ENCODE results near the gene DPF3. TPM values are rescaled to one million over a fixed set of nuclear protein-coding genes. Genes with fewer than 3 reads are reported as not detected.
"Not testable (repeated sequence)": the region's sequence is repeated elsewhere in the genome, so short reads cannot be mapped to it uniquely, and the experiment has no call there.

DPF3 gene
- total RNA-seq, 1 donor from 2014 or later: 36.5 TPM

DNA sequence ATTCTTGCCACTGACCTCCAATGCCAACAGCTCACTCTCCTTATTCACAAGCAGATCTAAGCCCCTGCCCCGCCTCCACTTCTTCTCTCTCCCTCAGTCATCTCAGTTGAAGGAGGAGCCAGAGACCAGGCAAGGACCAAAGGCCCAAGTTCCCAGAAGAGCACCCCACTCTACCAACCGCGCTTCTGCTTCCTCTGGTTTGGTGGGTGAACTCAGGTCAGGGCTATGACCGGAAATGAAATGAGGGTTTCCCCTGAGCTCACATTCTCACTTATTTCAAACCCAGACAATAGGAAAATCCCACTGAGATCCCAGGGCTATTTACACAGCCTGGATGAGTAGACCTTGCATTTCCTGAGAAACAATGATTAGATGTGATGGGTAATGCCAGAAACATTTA lies 9.9 kb downstream of the DPF3 start:
- intact Hi-C loops (cut with DNase I): no loop called here
- no peak for DNase-seq (ENCODE audit: low spot score)

DNA sequence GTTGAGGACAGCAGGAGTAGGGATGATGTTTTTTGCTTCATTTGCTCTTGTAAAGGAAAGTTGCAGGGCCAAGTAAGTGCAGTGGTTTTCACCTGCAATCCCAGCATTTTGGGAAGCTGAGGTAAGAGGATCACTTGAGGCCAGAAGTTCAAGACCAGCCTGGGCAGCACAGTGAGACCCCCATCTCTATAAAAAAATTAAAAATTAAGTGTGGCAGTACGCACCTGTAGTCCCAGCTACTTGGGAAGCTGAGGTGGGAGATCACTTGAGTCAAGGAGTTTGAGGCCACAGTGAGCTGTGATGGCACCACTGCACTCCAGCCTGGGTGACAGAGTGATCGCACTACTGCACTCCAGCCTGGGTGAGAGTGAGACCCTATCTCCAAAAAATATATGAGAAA lies 10.8 kb downstream of the DPF3 start:
- DNase-seq (ENCODE audit: low spot score): no peak
- intact Hi-C loops (cut with DNase I): no loop called here

DNA sequence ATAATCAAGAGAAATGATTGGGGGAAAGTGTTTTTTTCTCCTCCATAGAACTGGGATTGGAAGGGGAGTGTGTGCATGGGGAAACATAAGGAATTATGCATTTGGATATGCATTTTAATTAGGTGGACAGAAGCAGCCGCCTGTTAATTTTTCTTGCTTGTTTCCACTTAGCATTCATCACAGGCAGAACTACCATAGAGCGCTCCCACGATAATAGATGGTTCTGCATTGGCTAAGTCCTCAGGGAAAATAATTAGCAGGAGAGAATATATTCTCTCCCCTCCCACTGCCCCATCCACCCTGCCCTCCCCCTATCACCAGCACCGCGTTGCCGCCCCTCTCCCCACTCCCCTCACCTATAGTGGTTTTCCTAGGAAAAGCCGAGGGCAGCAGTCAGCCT lies 11.4 kb downstream of the DPF3 start:
- DNase-seq (ENCODE audit: low spot score): no peak
- intact Hi-C loops (cut with DNase I): no loop called here

DNA sequence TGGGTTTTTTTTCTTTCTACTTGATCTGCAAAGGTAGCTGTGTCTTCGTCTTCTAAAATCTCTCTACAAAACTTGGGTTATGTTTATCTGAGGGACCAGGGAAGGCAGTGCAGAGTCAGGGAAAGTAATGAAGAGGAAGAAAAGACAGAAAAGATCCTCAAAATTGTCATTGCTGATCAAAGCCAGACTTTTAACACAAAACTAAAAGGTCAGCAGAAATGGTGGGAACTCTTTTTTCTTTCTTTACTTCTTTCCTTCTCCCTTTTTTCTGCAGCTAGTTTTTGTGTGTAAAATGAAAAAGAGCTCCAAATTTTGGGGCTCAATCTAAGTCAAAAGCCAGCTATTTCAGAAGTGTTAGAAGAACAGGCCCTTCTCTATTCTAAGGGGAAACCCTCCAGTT lies 11.9 kb downstream of the DPF3 start:
- DNase-seq (ENCODE audit: low spot score): no peak
- intact Hi-C loops (cut with DNase I): no loop called here

DNA sequence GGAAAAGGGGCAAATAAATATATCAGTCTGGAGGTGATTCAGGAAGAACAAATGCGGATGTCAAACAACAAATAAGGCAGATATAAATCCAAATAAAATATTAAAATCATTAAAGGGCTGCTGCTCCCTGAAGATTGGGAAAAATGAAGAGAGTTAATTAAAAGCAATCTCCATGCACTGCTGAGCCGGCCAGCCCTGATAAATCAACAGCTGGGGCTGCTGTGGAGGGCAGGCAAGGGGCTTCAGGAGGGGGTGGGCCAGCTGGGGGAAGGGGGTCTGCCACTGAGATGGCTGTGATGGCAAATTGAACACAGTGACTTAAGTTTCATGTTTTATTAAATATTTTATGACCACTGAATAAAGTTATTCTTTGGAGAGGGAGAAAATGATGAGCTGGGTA lies 12.4 kb downstream of the DPF3 start:
- intact Hi-C loops (cut with DNase I): no loop called here
- DNase-seq (ENCODE audit: low spot score): no peak

DNA sequence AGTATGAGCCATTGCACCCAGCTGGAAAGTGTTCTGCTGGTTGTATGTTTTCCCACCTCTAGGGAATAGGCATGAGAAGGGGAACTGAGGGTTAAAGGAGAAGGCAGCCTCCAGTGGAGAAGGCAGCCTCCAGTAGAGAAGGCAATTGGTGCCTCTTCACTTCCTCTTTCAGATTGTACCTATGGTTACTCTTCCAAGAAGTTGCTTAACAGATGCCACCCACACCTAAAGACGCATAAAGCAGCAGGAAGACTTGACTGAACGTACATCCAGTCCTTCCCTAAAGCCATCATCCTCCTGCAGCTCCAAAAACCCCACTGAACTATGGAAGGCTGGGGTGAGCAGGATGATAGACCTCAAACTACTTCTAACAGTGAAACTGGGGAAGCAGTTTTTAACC lies 13.1 kb downstream of the DPF3 start:
- no peak for DNase-seq (ENCODE audit: low spot score)
- intact Hi-C loops (cut with DNase I): no loop called here

DNA sequence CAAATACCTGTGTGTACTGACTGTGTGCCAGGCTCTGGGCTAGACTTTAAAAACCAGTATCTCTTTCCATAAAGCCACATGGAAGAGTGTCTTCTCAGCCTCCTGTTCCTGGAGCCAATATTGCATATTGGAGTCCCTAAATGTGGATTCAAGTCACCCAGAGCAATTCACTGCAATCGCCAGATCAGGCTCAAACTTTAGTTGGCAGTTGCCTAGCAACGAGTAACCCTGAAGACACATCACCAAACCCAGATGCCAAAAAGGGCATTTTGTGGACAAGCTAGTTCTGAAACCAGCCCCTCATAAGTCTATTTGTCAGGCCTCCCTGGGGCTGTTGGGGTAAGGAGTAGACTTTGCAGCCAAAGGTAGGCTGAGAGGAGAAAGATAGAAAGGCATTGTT lies 13.7 kb downstream of the DPF3 start:
- no peak for DNase-seq (ENCODE audit: low spot score)
- intact Hi-C loops (cut with DNase I): no loop called here

DNA sequence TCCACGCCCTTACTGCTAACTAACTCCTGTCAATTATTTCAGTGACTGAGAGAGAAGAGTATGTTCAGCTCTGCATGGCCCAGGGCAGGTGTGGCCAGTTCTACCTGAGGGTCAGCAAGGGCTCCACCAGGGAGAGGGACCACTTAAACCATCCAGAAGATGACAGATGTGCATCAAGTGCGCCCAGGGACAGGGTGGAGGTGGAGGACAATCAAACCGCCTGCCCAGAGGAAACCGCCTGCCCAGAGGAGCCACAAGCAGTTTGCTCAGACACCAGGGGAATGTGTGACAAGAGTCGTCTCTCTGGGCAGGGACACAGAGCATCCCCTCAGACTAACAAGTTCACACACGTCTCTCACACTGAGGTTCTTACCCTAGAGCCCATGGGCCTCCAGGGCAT lies 14.5 kb downstream of the DPF3 start:
- no peak for DNase-seq (ENCODE audit: low spot score)
- intact Hi-C loops (cut with DNase I): no loop called here

DNA sequence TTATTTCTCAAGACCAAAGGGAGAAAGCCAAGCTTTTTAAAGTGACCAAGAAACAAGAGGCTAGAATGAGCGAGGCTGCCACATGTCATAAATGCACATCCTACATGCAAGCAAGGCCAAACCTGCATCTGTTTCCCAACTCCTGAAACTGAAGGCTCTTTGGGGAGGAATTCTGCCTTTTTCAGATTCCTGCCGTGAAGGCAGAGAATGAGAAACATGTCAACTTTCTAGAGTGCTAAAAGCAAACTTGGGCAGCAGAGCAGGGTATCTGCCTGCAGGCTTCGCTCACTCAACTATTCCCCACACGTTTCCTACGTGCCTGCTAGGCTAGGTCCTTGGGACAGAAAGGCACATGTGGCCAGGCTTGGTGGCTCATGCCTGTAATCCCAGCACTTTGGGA lies 15.2 kb downstream of the DPF3 start:
- DNase-seq (ENCODE audit: low spot score): no peak
- intact Hi-C loops (cut with DNase I): no loop called here

DNA sequence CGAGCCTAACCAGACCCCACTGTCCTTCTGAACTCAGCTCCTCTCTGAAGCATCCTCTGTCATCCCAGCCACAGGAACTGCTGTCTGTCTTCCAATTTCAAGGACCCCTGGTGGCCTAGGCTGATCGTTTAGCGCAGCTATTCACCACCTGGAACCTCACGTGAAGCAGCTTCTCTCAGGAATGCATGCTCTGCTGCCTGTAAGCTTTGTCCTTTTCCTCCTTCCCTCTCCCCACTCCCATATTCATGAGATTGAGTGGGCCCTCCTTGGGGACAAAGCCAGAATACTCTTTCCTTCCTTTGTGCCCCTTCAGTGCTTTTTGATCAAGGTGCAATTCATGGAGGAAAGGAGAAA lies 17.2 kb downstream of the DPF3 start:
- DNase-seq (ENCODE audit: low spot score): no peak
- intact Hi-C loops (cut with DNase I): no loop called here

DNA sequence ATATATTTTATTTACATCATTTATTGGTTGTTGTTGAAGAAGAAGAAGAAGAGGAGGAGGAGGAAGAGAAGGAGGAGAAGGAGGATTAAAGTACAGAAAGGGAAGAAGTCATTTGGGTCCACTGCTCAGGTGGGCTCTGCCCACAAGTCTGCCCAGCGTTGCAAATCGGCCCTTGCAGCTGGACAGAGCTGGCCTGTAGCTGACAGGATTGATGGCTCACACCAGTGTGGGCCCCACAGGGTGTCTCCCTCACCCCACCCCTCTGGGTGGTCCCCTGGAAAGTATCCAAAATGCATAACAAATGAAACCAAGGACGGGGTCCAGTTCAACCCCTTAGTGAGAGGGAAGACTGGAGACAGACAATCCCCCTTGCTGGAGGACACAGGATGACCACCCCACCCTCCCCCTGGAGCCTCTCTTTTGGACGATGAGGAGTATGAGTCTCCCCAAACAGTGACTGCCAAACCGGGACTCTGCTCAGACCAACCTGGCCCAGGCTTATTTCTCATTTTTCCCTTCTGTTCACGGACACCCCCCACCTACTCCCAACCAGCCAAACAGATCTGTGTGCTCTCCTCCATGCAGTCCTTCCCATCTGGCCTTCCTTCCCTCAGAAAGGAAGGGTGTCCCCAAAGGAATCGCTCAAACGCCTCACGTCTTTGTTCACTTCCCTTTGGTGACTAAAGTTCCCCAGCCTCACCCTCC lies 17.7 kb downstream of the DPF3 start:
- intact Hi-C loops (cut with DNase I): no loop called here
- peak; percentile 26 for DNase-seq (ENCODE audit: low spot score)

DNA sequence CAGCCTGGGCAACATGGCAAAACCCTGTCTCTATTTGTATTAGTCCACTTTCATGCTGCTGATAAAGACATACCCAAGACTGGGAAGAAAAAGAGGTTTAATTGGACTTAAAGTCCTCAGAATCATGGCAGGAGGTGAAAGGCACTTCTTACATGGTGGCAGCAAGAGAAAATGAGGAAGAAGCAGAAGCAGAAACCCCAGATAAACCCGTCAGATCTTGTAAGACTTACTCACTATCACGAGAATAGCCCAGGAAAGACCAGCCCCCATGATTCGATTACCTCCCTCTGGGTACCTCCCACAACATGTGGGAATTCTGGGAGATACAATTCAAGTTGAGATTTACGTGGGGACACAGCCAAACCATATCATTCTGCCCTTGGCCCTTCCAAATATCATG lies 23.0 kb downstream of the DPF3 start:
- intact Hi-C loops (cut with DNase I); DNase-seq (ENCODE audit: low spot score): not testable (repeated sequence)

DNA sequence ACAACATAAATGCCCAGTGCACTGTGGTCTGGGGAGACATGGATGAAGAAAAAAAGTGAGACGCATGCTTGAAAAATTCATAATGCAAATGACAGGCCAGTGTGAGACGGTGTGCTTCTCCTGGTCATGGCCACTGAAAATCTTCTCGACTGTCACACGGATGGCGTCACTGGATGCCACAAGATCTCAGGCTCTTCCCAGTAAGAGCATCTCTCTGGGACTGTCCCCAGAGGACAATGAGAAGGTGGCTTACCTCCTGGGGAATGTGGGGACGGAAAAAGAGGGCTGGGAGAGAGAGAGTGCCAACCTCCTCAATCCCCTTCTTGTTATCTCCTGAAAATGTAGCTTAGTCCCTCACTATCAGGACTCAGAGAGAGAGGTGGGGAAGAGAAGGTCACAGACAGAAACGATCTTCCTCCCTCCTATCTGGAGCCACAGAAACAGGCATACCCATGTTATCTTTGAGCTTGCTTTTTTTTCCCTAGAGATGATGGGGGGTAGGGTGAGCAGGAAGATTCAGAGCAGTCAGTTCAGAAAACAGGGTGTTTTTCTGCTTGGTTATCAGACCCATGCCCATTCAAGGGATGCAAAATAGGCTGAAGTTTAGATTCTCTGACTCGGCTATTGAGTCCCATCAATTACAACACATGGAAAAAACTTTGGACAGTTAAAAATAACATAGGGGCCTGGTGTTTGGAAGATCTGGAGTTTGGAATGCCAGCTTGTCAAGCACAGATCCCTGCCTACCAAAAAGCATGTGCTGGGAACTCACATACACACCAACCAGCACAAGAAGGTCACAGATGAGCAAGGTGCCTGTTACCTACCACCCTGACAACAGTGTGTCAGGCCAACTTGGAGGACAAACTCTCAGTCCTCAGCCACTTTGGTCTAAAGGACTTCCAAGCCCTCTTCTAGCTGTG lies 24.2 kb downstream of the DPF3 start:
- intact Hi-C loops (cut with DNase I): loop anchor here (5.0 kb wide), 1 partner anchor 42 kb away; no protein-coding TSS in a partner anchor
- DNase-seq (ENCODE audit: low spot score): no peak

DNA sequence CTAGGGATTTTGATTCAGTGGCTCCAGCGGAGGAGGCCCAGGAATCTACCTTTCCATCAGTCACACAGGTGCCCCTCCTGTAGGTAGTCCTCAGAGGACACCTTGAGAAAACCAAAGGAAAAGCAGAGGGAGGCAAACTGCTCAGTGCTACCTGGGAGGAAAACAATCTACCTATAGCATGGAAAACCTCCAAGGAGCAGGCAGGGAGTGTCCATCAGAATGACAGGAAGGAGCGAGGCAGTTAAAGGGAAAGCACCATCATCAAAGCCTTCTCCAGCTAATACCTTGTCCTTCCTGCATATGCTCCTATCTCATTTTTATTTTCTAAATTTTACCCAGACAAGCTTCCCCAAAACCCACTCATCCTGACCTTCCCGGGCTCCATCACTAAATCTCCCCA lies 25.4 kb downstream of the DPF3 start:
- intact Hi-C loops (cut with DNase I): loop anchor here (5.0 kb wide), 1 partner anchor 41 kb away; no protein-coding TSS in a partner anchor
- no peak for DNase-seq (ENCODE audit: low spot score)

DNA sequence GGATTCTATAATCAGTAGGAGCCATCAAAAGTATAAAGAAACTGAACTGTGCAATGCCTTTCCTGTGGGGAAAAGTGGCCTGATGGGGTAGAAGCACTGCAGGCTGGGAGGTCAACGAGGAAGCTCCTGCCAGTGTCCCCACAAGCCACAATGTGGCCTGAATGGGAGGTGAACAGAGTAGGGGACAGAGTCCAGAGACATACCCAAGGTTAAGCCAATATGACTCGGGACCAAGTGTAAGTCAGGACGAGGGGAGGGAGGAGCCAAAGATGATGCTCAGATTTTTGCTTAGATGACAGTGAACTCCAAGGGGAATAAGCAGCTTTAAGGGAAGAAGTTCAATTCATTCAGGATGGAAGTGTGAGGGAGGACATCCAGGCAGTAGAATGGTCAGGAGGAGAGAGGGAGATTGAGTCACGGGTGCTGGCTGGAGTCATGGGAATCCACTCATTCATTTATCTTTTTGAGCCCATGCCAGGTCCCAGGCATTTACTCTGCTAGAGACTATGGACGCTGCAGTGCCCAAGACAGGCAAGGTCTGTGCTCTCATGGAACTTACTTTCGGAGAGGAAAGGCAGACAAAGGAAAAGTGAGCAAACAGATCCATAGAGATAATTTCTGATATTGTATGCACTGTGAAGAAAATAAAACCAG lies 29.1 kb downstream of the DPF3 start:
- intact Hi-C loops (cut with DNase I): loop anchor here (5.0 kb wide), 1 partner anchor 38 kb away; no protein-coding TSS in a partner anchor
- DNase-seq (ENCODE audit: low spot score): no peak

DNA sequence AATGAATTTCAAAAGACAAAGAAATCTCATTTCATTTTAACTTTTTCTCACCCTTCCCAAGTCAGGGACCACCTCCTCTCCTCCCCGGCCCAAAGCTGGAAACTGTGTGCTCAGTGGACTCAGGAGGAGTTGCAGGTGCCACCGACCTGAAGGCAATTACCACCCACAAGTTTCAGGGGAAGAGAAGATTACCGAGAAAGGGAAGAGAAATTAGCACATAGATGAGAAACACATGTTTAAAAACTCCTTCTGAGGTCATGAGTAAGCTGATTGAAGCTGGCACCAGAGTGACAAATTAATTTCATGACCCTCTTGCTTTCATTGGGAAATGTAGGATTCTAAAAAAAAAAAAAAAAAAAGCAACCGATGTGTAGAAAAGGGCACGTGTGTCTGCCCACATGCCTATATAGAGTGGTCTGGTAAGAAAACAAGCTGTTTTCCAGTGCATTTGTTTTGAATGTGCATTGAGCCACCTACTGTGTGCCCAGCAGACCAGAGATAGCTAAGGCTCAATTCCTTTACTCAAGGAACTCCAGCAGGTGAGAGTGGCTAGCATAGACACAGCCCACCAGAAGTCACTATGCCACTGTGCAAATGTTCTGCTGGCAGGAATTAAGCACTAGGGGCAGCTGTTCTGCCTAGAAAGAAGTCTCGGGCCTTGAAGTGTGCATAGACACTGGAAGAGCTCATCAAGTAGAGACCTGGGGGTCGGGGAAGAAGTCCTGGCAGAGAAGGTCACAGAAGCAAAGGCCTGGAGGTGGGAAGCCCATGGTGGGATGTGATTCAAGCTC lies 30.5 kb downstream of the DPF3 start:
- intact Hi-C loops (cut with DNase I): no loop called here
- no peak for DNase-seq (ENCODE audit: low spot score)

DNA sequence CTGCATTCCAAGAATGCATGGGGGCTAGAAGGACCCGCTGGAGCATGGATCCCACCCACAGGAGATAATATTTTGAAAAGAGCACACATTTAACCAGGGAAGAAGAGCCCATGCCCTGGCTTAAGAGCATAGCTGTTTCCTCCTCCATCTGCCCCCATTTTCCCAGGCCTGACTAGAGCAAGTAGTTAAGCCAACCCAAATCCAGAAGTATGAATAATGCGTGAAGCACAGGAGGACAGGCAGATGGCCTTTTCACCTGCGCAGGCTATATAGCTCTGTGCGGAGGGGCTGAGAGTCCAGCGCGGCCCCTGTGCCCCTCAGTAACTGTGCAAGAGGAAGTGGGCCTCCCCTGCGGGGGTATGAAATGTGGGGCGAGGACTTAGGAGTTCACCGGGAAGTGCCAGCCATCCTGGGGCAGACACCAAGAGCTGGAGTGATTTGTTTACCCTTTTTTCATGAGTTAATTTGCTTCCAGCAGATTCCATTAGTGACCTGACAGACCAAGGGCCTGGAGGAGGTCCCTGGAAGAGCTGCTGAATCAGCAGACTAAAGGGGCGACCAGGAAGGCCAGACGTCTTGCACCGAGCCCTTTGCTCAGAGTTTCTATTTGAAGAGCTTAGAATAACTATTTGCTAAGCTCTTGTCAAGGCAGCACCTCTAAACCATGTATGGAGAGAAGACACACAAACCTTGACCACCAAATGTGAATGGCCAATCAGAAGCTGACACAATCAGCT lies 37.2 kb downstream of the DPF3 start:
- intact Hi-C loops (cut with DNase I): no loop called here
- DNase-seq (ENCODE audit: low spot score): no peak

DNA sequence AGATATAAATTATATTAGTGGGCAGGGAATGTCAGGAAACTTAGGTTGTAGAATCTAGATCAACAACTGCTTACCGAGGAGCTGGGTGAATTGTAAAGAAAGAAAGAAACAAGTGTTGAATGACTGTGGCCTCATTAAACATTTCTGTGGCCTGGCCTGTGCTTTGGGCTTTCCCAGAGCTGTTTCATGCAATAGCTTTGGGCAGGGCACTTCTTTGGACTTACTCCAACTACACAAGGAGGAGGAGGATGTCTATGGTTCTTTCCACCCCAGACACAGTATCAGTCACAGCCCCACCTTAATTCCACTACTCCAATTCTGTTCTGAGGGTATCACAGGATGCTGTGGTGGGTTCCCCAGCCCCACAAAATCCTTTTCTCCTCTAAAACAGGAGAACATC lies 38.0 kb downstream of the DPF3 start:
- intact Hi-C loops (cut with DNase I): no loop called here
- DNase-seq (ENCODE audit: low spot score): no peak

DNA sequence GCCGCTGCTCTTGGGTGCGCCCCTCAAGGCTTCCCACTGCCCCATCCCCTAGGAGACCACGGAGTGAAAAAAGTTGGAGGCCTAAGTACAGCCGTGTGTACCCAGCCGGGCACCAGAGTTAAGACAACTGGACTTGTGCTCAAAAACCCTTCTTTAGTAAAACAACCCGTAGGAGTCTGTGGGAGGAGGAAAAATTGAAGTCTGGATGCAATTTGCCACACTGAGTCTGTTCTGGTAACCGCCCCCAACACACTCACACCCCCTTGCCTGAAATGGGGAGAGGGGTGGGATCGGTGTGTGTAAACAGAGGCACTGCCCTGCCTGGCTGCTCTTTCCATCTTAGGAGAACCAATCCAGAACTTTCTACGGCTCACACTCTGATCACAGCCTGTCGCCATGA lies 41.7 kb downstream of the DPF3 start:
- DNase-seq (ENCODE audit: low spot score): peak; percentile 47
- intact Hi-C loops (cut with DNase I): no loop called here
